Fibroblast of lung (primary cell): ENCODE results near the gene CRTC1.

Experiments used
- EZH2 ChIP-seq: IDR thresholded peaks from 2 replicates; pipeline ENCODE4 v1.5.1; 2012; ENCODE audit warnings: low read length, control low read depth, mild to moderate bottlenecking; ENCODE audit errors: missing control alignments
- TF ChIP-seq, protein P1 (sequence below), 2 donors: IDR thresholded peaks in 1 of 2; conservative IDR thresholded peaks in 1 of 2; 1 replicate in 1 of 2; 2 replicates in 1 of 2; pipeline ENCODE4 v1.5.1; 2011 to 2012; ENCODE audit warnings: low read length in 2 of 2, control low read depth in 1 of 2, inconsistent platforms in 1 of 2, low read depth in 1 of 2, mild to moderate bottlenecking in 1 of 2

DNA sequence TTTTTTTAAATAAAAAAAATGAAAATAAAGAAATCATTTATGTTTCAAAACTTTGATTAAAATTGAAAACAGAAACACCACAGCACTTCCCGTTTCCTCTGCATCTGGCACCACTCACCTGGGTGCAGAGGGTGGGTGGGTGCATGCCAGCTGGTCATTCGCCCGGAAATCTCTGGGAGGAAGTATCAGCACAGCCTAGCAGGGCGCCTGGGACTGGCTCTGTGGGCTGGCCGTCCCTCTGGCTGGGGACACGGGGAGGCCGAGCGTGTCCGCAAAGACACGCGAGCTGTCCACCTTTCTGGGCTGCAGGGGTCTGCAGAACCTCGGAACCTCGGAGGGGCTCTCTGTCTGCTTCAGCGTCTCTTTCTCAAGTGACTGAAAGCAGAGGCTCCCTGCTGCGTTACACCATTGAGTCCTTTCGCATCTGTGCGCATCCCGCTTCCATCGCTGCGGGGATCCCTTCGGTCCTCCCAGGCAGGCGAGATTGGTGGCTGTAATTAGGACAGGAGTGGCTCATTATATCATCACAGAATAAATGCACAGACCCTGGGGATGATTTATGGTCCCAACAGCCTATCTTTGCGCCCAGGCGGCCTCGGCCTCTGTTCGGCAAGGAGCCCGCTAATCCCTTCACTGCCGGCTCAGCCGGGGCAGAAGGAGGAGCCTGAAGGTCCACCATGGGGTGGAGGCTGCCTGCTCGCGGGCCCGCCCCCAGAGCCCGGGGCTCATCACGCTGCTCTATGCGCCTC is 17.2 kb downstream of the CRTC1 start:
- no peak for TF ChIP-seq EZH2
- TF ChIP-seq, protein P1, sequence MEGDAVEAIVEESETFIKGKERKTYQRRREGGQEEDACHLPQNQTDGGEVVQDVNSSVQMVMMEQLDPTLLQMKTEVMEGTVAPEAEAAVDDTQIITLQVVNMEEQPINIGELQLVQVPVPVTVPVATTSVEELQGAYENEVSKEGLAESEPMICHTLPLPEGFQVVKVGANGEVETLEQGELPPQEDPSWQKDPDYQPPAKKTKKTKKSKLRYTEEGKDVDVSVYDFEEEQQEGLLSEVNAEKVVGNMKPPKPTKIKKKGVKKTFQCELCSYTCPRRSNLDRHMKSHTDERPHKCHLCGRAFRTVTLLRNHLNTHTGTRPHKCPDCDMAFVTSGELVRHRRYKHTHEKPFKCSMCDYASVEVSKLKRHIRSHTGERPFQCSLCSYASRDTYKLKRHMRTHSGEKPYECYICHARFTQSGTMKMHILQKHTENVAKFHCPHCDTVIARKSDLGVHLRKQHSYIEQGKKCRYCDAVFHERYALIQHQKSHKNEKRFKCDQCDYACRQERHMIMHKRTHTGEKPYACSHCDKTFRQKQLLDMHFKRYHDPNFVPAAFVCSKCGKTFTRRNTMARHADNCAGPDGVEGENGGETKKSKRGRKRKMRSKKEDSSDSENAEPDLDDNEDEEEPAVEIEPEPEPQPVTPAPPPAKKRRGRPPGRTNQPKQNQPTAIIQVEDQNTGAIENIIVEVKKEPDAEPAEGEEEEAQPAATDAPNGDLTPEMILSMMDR (conservative IDR thresholded peaks at IDR 0.05 in 1 of 2, IDR thresholded peaks at IDR 0.05 in 1 of 2; ENCODE audit: low read depth in 1 of 2, low read length in 2 of 2), result no peak
